OCI-LY7 (cell line): ENCODE results near the gene DNAAF2.

ENCODE experiments used
- EZH2phosphoT487 ChIP-seq: fragments of 200-600 bp; sonication (generic); IDR thresholded peaks from 2 replicates; pipeline ENCODE4 v1.6.1; 2018; ENCODE audit warnings: low read depth, borderline replicate concordance, mild to moderate bottlenecking, mixed run types, antibody characterized with exemption, low read length, moderate library complexity, mixed read lengths
- TF ChIP-seq, protein P1 (sequence below): fragments of 200-600 bp; sonication (generic); conservative IDR thresholded peaks from 2 replicates; pipeline ENCODE4 v1.5.1; 2014; ENCODE audit warnings: mild to moderate bottlenecking, antibody characterized with exemption, low read length, moderate library complexity, mixed read lengths

DNA sequence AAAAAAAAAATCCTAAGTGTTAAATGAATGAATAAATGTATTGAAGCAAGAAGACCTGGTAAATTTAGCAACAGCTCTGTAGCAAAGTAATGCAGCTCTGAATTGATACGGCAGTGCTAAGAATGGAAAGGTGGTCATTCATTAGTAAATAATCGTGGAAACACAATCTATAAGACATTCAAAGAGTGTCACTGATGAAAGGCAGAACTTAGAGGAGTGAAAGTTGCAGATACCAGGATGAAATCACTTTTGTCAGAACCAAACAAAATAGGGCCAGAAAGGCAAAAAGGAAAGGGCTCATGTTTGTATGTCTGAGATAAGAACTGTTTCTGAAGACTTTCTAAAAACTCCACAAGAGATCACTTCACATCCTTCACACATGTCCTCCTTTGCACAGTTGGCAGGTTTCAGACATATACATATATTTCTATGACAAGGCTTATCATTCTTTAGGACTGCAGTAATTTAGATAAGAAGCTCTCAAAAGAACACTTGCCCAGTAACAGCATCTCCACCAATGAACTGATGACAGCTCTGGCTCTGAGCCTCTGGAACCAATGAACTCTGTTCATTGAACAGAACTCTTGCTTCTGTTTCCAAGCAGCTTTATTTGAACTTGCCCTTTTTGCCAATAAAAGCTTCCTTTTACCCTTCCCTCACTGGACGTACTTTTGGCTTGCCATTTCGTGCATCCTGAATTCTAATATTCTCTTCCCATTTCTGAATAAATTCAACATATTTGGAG, 40.5 kb downstream of the DNAAF2 start:
- TF ChIP-seq, protein P1, sequence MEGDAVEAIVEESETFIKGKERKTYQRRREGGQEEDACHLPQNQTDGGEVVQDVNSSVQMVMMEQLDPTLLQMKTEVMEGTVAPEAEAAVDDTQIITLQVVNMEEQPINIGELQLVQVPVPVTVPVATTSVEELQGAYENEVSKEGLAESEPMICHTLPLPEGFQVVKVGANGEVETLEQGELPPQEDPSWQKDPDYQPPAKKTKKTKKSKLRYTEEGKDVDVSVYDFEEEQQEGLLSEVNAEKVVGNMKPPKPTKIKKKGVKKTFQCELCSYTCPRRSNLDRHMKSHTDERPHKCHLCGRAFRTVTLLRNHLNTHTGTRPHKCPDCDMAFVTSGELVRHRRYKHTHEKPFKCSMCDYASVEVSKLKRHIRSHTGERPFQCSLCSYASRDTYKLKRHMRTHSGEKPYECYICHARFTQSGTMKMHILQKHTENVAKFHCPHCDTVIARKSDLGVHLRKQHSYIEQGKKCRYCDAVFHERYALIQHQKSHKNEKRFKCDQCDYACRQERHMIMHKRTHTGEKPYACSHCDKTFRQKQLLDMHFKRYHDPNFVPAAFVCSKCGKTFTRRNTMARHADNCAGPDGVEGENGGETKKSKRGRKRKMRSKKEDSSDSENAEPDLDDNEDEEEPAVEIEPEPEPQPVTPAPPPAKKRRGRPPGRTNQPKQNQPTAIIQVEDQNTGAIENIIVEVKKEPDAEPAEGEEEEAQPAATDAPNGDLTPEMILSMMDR = no peak
- TF ChIP-seq EZH2phosphoT487 = no peak
